8988T (cell line): ENCODE data around the gene C6orf118.

ENCODE experiments used
- DNase-seq: peaks from one replicate; pipeline ENCODE4 v3.0.0; 2011

The C6orf118 gene

GRCh38 chr6:165243801-165244200, 65.6 kb downstream of the C6orf118 start:
- no peak for DNase-seq

GRCh38 chr6:165236326-165236725, 73.1 kb downstream of the C6orf118 start:
- no peak for DNase-seq

GRCh38 chr6:165232731-165233488, 76.5 kb downstream of the C6orf118 start:
- DNase-seq = no peak

- no peak for DNase-seq
Measured at GRCh38 chr6:165231581-165232561, 77.5 kb downstream of the C6orf118 start.

- DNase-seq = no peak
Measured at GRCh38 chr6:165231177-165231576, 78.2 kb downstream of the C6orf118 start.
